Muscle of back (tissue), 11 donors: ENCODE data around the gene GLT6D1. TPM values are rescaled to one million over a fixed set of nuclear protein-coding genes. Genes with fewer than 3 reads are reported as not detected.

Source experiments
- DNase-seq, 3 donors: peaks; one replicate each; pipeline versions ENCODE4 v3.0.0 to v3.0.0-alpha.2; 2013
- polyA plus RNA-seq, 10 donors: library from polyadenylated mRNA; unstranded; fragments of 120-200 nt; gene quantifications; one replicate each; pipeline ENCODE4 v1.2.1, GENCODE V29; 2013; ENCODE audit not compliant: insufficient read length in 10 of 10

Gene GLT6D1
- polyA plus RNA-seq, 10 donors = not detected

- no peak for DNase-seq
These were observed 51.7 kb downstream of the GLT6D1 start for GRCh38 chr9:135587658-135588057.

GRCh38 chr9:135586601-135587109, 52.7 kb downstream of the GLT6D1 start:
- DNase-seq = no peak

- DNase-seq = no peak
These were observed 54.4 kb downstream of the GLT6D1 start for GRCh38 chr9:135584934-135585333.

GRCh38 chr9:135584371-135584770, 55.0 kb downstream of the GLT6D1 start:
- no peak for DNase-seq

- DNase-seq = no peak
These were observed 55.7 kb downstream of the GLT6D1 start for GRCh38 chr9:135583688-135584011.

GRCh38 chr9:135582966-135583687, 56.2 kb downstream of the GLT6D1 start:
- no peak for DNase-seq

- DNase-seq = no peak
These were observed 56.8 kb downstream of the GLT6D1 start for GRCh38 chr9:135582541-135582940.

- DNase-seq = no peak
These were observed 57.5 kb downstream of the GLT6D1 start for GRCh38 chr9:135581636-135582426.

- DNase-seq = no peak
These were observed 58.5 kb downstream of the GLT6D1 start for GRCh38 chr9:135580664-135581380.

- no peak for DNase-seq
These were observed 59.3 kb downstream of the GLT6D1 start for GRCh38 chr9:135579889-135580660.

- no peak for DNase-seq
These were observed 60.0 kb downstream of the GLT6D1 start for GRCh38 chr9:135579356-135579755.

GRCh38 chr9:135577256-135577655, 62.1 kb downstream of the GLT6D1 start:
- no peak for DNase-seq

- no peak for DNase-seq
These were observed 63.2 kb downstream of the GLT6D1 start for GRCh38 chr9:135575995-135576631.

GRCh38 chr9:135574943-135575342, 64.4 kb downstream of the GLT6D1 start:
- no peak for DNase-seq

- DNase-seq = no peak
These were observed 65.0 kb downstream of the GLT6D1 start for GRCh38 chr9:135574331-135574730.

Other genes starting within 250 kb of the GLT6D1 start
- gene PPP1R26, start 159.8 kb downstream of the GLT6D1 start, polyA plus RNA-seq = 10 to 100 TPM in 5 of 10 donors, 1 to 10 TPM in 5; 8.8 to 14.1 (median 9.9) TPM
- gene MRPS2, start 138.9 kb downstream of the GLT6D1 start, polyA plus RNA-seq = 10 to 100 TPM; 25.2 to 36.8 (median 30.2) TPM
- gene LCN1, start 118.1 kb downstream of the GLT6D1 start, polyA plus RNA-seq = not detected
- not detected for gene OBP2A, start 93.4 kb downstream of the GLT6D1 start, polyA plus RNA-seq
- under 1 TPM in 5 of 10 donors, not detected in 5; 0.32 to 0.99 (median 0.63) TPM for gene PAEP, start 77.8 kb downstream of the GLT6D1 start, polyA plus RNA-seq
- not detected for gene LCN9, start 23.8 kb upstream of the GLT6D1 start, polyA plus RNA-seq
- under 1 TPM in 7 of 10 donors, not detected in 3; 0.11 to 0.29 (median 0.21) TPM for gene SOHLH1, start 59.9 kb upstream of the GLT6D1 start, polyA plus RNA-seq
- 10 to 100 TPM in 3 of 10 donors, 1 to 10 TPM in 7; 2.8 to 13.6 (median 7.2) TPM for gene KCNT1, start 62.6 kb upstream of the GLT6D1 start, polyA plus RNA-seq